Measurements from ENCODE around the gene DAND5. TPM values are rescaled to one million over a fixed set of nuclear protein-coding genes. Genes with fewer than 3 reads are reported as not detected.

DAND5 gene
- total and polyA plus RNA-seq, 9 of the 15 experiments (the other 6 are each of a cell fraction or from before 2014, with no cell fraction given): 0.22 to 0.83 (median 0.60) TPM

DNA sequence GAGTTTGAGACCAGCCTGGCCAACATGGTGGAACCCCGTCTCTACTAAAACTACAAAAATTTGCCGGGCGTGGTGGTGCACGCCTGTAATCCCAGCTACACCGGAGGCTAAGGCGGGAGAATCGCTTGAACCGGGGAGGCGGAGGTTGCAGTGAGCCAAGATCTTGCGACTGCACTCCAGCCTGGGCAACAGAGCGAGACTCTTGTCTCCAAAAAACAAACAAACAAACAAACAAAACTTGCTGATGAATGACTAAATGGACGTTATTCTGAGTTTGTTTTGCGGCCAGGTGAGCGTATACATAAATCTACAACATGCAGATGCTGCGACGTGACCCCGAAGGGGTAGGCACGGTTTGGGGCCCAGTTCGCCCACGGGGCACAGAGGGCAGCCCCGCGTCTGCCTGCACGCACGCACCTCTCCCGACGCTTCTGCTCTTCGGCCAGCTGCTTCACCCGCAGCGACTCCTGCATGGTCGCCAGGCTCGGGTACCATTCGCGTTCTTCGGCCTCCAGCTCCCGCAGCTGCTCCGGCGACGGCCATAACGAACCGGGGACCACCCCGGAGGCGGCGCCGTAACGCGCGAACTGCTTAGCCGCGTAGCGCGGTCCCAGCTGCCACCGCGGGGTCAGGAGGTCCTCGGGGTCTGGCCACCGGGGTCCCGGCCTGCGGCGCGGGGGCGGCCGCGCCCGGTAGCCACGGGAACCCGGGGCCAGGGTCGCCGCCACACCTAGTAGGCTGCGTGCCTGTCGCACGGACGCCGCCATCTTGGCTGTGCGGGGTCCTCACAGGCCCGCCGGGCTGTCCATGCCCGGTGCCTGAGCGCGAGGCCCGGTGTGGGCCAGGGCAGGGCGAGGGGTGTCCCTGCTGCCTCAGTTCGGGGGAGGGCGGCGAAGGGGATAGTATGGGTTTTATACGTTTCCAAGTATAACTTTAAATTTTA, 12.7 kb upstream of the DAND5 start, which contains the start of gene GADD45GIP1 (continued):
- TF ChIP-seq ZNF586 (CRISPR knock-in tag; conservative IDR thresholded peaks at IDR 0.05): no peak
- no peak for TF ChIP-seq SNRNP70 (optimal IDR thresholded peaks at IDR 0.05; ENCODE audit: low read depth, low read length)
- no peak for TF ChIP-seq HMG20A (CRISPR knock-in tag; conservative IDR thresholded peaks at IDR 0.05)
- peak; percentile 79; the same call in 1 of the 2 replicates for TF ChIP-seq ZBTB7A (IDR thresholded peaks at IDR 0.05; ENCODE audit: borderline replicate concordance, control insufficient read depth, low read depth, low read length)
- TF ChIP-seq KAT2B (IDR thresholded peaks at IDR 0.05; ENCODE audit: low read depth, low read length): no peak
- no peak for TF ChIP-seq TAF15 (IDR thresholded peaks at IDR 0.05; ENCODE audit: low read depth, low read length)
- TF ChIP-seq, protein P1, sequence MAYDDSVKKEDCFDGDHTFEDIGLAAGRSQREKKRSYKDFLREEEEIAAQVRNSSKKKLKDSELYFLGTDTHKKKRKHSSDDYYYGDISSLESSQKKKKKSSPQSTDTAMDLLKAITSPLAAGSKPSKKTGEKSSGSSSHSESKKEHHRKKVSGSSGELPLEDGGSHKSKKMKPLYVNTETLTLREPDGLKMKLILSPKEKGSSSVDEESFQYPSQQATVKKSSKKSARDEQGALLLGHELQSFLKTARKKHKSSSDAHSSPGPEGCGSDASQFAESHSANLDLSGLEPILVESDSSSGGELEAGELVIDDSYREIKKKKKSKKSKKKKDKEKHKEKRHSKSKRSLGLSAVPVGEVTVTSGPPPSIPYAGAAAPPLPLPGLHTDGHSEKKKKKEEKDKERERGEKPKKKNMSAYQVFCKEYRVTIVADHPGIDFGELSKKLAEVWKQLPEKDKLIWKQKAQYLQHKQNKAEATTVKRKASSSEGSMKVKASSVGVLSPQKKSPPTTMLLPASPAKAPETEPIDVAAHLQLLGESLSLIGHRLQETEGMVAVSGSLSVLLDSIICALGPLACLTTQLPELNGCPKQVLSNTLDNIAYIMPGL (CRISPR knock-in tag; IDR thresholded peaks at IDR 0.05): no peak; the same call in 1 of the 2 replicates
- TF ChIP-seq TSC22D4 (tag; IDR thresholded peaks at IDR 0.05): no peak
- TF ChIP-seq NBN (IDR thresholded peaks at IDR 0.05; ENCODE audit: low read depth): no peak
- no peak for TF ChIP-seq ZNF3 (CRISPR knock-in tag; IDR thresholded peaks at IDR 0.05)
- TF ChIP-seq PCBP1 (IDR thresholded peaks at IDR 0.05; ENCODE audit: low read depth, low read length, poor library complexity, severe bottlenecking): no peak
- TF ChIP-seq, protein P2, sequence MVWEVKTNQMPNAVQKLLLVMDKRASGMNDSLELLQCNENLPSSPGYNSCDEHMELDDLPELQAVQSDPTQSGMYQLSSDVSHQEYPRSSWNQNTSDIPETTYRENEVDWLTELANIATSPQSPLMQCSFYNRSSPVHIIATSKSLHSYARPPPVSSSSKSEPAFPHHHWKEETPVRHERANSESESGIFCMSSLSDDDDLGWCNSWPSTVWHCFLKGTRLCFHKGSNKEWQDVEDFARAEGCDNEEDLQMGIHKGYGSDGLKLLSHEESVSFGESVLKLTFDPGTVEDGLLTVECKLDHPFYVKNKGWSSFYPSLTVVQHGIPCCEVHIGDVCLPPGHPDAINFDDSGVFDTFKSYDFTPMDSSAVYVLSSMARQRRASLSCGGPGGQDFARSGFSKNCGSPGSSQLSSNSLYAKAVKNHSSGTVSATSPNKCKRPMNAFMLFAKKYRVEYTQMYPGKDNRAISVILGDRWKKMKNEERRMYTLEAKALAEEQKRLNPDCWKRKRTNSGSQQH (CRISPR knock-in tag; IDR thresholded peaks at IDR 0.05): no peak
- TF ChIP-seq ZNF24 (IDR thresholded peaks at IDR 0.05): no peak
- TF ChIP-seq POLR2H (tag; IDR thresholded peaks at IDR 0.05; ENCODE audit: low read depth): peak; percentile 84
- TF ChIP-seq TEAD1 (CRISPR knock-in tag; IDR thresholded peaks at IDR 0.05): no peak
- TF ChIP-seq PHTF2 (CRISPR knock-in tag; IDR thresholded peaks at IDR 0.05): no peak
- TF ChIP-seq, protein P3, sequence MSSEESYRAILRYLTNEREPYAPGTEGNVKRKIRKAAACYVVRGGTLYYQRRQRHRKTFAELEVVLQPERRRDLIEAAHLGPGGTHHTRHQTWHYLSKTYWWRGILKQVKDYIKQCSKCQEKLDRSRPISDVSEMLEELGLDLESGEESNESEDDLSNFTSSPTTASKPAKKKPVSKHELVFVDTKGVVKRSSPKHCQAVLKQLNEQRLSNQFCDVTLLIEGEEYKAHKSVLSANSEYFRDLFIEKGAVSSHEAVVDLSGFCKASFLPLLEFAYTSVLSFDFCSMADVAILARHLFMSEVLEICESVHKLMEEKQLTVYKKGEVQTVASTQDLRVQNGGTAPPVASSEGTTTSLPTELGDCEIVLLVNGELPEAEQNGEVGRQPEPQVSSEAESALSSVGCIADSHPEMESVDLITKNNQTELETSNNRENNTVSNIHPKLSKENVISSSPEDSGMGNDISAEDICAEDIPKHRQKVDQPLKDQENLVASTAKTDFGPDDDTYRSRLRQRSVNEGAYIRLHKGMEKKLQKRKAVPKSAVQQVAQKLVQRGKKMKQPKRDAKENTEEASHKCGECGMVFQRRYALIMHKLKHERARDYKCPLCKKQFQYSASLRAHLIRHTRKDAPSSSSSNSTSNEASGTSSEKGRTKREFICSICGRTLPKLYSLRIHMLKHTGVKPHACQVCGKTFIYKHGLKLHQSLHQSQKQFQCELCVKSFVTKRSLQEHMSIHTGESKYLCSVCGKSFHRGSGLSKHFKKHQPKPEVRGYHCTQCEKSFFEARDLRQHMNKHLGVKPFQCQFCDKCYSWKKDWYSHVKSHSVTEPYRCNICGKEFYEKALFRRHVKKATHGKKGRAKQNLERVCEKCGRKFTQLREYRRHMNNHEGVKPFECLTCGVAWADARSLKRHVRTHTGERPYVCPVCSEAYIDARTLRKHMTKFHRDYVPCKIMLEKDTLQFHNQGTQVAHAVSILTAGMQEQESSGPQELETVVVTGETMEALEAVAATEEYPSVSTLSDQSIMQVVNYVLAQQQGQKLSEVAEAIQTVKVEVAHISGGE (CRISPR knock-in tag; IDR thresholded peaks at IDR 0.05): peak in 1 of 3 experiments; percentile 55; a peak in 1 of 6 replicates

Measured in K562 (cell line).